HEK293 (cell line): ENCODE results near the gene HSPA2.

Experiments used
- CTCF ChIA-PET: fragments of 350-600 bp; formaldehyde crosslinking; extraction: SDS; loops from one replicate; lab custom pipeline; 2021; ENCODE audit warnings: antibody characterized with exemption; lab: Yijun Ruan, JAX
- POLR2A ChIA-PET: fragments of 300-600 bp; formaldehyde crosslinking; extraction: SDS; loops from one replicate; lab custom pipeline; 2020; ENCODE audit warnings: antibody characterized with exemption, inconsistent platforms; lab: Yijun Ruan, JAX
- H3K27ac ChIP-seq: fragments of 200-500 bp; sonication (Bioruptor generic); 2 replicates; pipeline ENCODE4 v1.5.1; 2014; ENCODE audit warnings: low read depth, low read length, control low read depth, inconsistent platforms; ENCODE audit errors: extremely low read depth
- H3K36me3 ChIP-seq, 2 experiments: fragments of 200-500 bp in 1 of 2; sonication (Bioruptor generic) in 1 of 2; 1 replicate in 1 of 2; 2 replicates in 1 of 2; pipeline ENCODE4 v1.5.1; 2014 to 2017; ENCODE audit warnings: inconsistent platforms in 2 of 2, low read length in 2 of 2; ENCODE audit not compliant: control insufficient read depth in 2 of 2, insufficient read depth in 1 of 2
- H3K4me1 ChIP-seq: fragments of 200-500 bp; sonication (Bioruptor generic); 2 replicates; pipeline ENCODE4 v1.5.1; 2014; ENCODE audit warnings: mild to moderate bottlenecking, low read length, inconsistent platforms; ENCODE audit not compliant: control insufficient read depth, insufficient read depth
- H3K4me3 ChIP-seq: 2 replicates; pipeline ENCODE4 v1.5.1; 2011; ENCODE audit warnings: low read depth, mild to moderate bottlenecking, control low read depth, low read length, moderate library complexity
- H3K9me3 ChIP-seq: fragments of 200-500 bp; sonication (Bioruptor generic); 2 replicates; pipeline ENCODE4 v1.5.1; 2014; ENCODE audit warnings: low read depth, low read length, inconsistent platforms; ENCODE audit not compliant: control insufficient read depth, insufficient read depth
- BCL6B ChIP-seq: fragments of 450-650 bp; formaldehyde crosslinking; IDR thresholded peaks from 2 replicates; pipeline ENCODE4 v1.5.1; 2017; ENCODE audit warnings: missing biosample characterization, missing genetic modification characterization
- GLI2 ChIP-seq: fragments of 450-650 bp; formaldehyde crosslinking; IDR thresholded peaks from 2 replicates; pipeline ENCODE4; 2017; ENCODE audit warnings: missing biosample characterization, missing genetic modification characterization, low read depth, borderline replicate concordance
- GLIS2 ChIP-seq: fragments of 450-650 bp; formaldehyde crosslinking; IDR thresholded peaks from 2 replicates; pipeline ENCODE4 v1.5.1; 2016; ENCODE audit warnings: missing biosample characterization, missing genetic modification characterization
- OVOL3 ChIP-seq: fragments of 450-650 bp; formaldehyde crosslinking; IDR thresholded peaks from 2 replicates; pipeline ENCODE4 v1.5.1; 2016; ENCODE audit warnings: missing biosample characterization, missing genetic modification characterization
- PBX3 ChIP-seq: sonication (generic); formaldehyde crosslinking; IDR thresholded peaks from 2 replicates; pipeline ENCODE4 v1.8.1; 2022; ENCODE audit warnings: mild to moderate bottlenecking, moderate library complexity, missing genetic modification reagents
- SCRT2 ChIP-seq: fragments of 450-650 bp; formaldehyde crosslinking; IDR thresholded peaks from 2 replicates; pipeline ENCODE4 v1.5.1; 2016; ENCODE audit warnings: missing biosample characterization, missing genetic modification characterization
- SETDB1 ChIP-seq: IDR thresholded peaks from one replicate; pipeline ENCODE4 v1.6.1; 2017; ENCODE audit warnings: mild to moderate bottlenecking, low read length, moderate library complexity, mixed read lengths; ENCODE audit not compliant: insufficient read length
- ZBTB1 ChIP-seq: fragments of 450-650 bp; formaldehyde crosslinking; IDR thresholded peaks from 2 replicates; pipeline ENCODE4 v1.5.1; 2016; ENCODE audit warnings: missing biosample characterization, missing genetic modification characterization
- ZFP3 ChIP-seq: fragments of 450-650 bp; formaldehyde crosslinking; IDR thresholded peaks from 2 replicates; pipeline ENCODE4 v1.5.1; 2016; ENCODE audit warnings: low read depth, missing biosample characterization, missing genetic modification characterization
- ZNF146 ChIP-seq: fragments of 450-650 bp; formaldehyde crosslinking; IDR thresholded peaks from 2 replicates; pipeline ENCODE4 v1.5.1; 2016; ENCODE audit warnings: missing biosample characterization, missing genetic modification characterization
- ZNF148 ChIP-seq: fragments of 450-650 bp; formaldehyde crosslinking; IDR thresholded peaks from 2 replicates; pipeline ENCODE4 v1.5.0; 2017; ENCODE audit warnings: missing biosample characterization, missing genetic modification characterization, borderline replicate concordance
- ZNF19 ChIP-seq: fragments of 450-650 bp; formaldehyde crosslinking; IDR thresholded peaks from 2 replicates; pipeline ENCODE4; 2016; ENCODE audit warnings: missing biosample characterization, missing genetic modification characterization, low read depth
- ZNF341 ChIP-seq: fragments of 450-650 bp; formaldehyde crosslinking; IDR thresholded peaks from 2 replicates; pipeline ENCODE4; 2016; ENCODE audit warnings: low read depth, missing biosample characterization, missing genetic modification characterization
- ZNF391 ChIP-seq: fragments of 450-650 bp; formaldehyde crosslinking; IDR thresholded peaks from 2 replicates; pipeline ENCODE4 v1.5.1; 2016; ENCODE audit warnings: low read depth, missing biosample characterization, missing genetic modification characterization, borderline replicate concordance
- ZNF449 ChIP-seq: fragments of 450-650 bp; formaldehyde crosslinking; IDR thresholded peaks from 2 replicates; pipeline ENCODE4 v1.5.1; 2017; ENCODE audit warnings: missing biosample characterization, mild to moderate bottlenecking, missing genetic modification characterization, moderate library complexity
- ZNF501 ChIP-seq: fragments of 450-650 bp; formaldehyde crosslinking; IDR thresholded peaks from 2 replicates; pipeline ENCODE4 v1.5.1; 2016; ENCODE audit warnings: missing biosample characterization, missing genetic modification characterization
- ZNF558 ChIP-seq: fragments of 450-650 bp; formaldehyde crosslinking; IDR thresholded peaks from 2 replicates; pipeline ENCODE4 v1.5.1; 2016; ENCODE audit warnings: missing biosample characterization, missing genetic modification characterization
- ZNF624 ChIP-seq: fragments of 450-650 bp; formaldehyde crosslinking; IDR thresholded peaks from 2 replicates; pipeline ENCODE4 v1.5.1; 2017; ENCODE audit warnings: missing biosample characterization, missing genetic modification characterization
- ZNF701 ChIP-seq: fragments of 450-650 bp; formaldehyde crosslinking; IDR thresholded peaks from 2 replicates; pipeline ENCODE4 v1.5.1; 2016; ENCODE audit warnings: missing biosample characterization, missing genetic modification characterization
- ZSCAN23 ChIP-seq: fragments of 450-650 bp; formaldehyde crosslinking; IDR thresholded peaks from 2 replicates; pipeline ENCODE4 v1.5.1; 2016; ENCODE audit warnings: missing biosample characterization, missing genetic modification characterization

Gene HSPA2

GRCh38 chr14:64577211-64577610, 36.7 kb downstream of the HSPA2 start:
- POLR2A ChIA-PET, result no interaction called here
- Histone ChIP-seq H3K27ac (no peak overlapping the region), H3K9me3 (no peaks in the 10 kb centered on the region), H3K36me3 (no peaks in the 10 kb centered on the region), H3K4me1 (no peaks in the 10 kb centered on the region), H3K4me3 (no peak overlapping the region)
- no peak for TF ChIP-seq GLIS2 (tag by site-specific recombination)
- TF ChIP-seq ZNF391 (tag by site-specific recombination), result no peak
- TF ChIP-seq PBX3 (CRISPR knock-in tag), result no peak
- no peak for TF ChIP-seq ZNF558 (tag by site-specific recombination)
- no peak for TF ChIP-seq ZNF146 (tag by site-specific recombination)
- TF ChIP-seq BCL6B (tag by site-specific recombination), result no peak
- TF ChIP-seq ZFP3 (tag by site-specific recombination), result no peak
- no peak for TF ChIP-seq ZSCAN23
- TF ChIP-seq ZNF624 (tag by site-specific recombination), result no peak
- no peak for TF ChIP-seq OVOL3 (tag by site-specific recombination)
- TF ChIP-seq ZNF501, result no peak
- TF ChIP-seq ZNF19 (tag by site-specific recombination), result no peak
- no peak for TF ChIP-seq GLI2 (tag by site-specific recombination)
- TF ChIP-seq SETDB1, result no peak
- TF ChIP-seq ZNF148 (tag by site-specific recombination), result no peak
- no peak for TF ChIP-seq ZNF341
- TF ChIP-seq ZNF449 (tag by site-specific recombination), result no peak
- no peak for TF ChIP-seq SCRT2 (tag by site-specific recombination)
- CTCF ChIA-PET, result interaction anchor here (0.9 kb wide), 1 partner anchor 29 kb away, joined by 4 read pairs; no protein-coding TSS in a partner anchor

GRCh38 chr14:64580467-64580866, 39.9 kb downstream of the HSPA2 start:
- no peaks in the 10 kb centered on the region for H3K36me3 ChIP-seq
- POLR2A ChIA-PET, result no interaction called here
- CTCF ChIA-PET, result no interaction called here
- H3K9me3 ChIP-seq, result no peaks in the 10 kb centered on the region
- H3K27ac ChIP-seq, result no peak overlapping the region
- no peak overlapping the region for H3K4me3 ChIP-seq
- TF ChIP-seq ZNF701, result no peak
- TF ChIP-seq ZBTB1 (tag by site-specific recombination), result no peak
- H3K4me1 ChIP-seq, result no peaks in the 10 kb centered on the region
